ENCODE data around the gene LCP2.

The LCP2 gene

GRCh38 chr5:170276140-170276539 lies 21.4 kb downstream of the LCP2 start (continued):
- TF ChIP-seq, protein P1, sequence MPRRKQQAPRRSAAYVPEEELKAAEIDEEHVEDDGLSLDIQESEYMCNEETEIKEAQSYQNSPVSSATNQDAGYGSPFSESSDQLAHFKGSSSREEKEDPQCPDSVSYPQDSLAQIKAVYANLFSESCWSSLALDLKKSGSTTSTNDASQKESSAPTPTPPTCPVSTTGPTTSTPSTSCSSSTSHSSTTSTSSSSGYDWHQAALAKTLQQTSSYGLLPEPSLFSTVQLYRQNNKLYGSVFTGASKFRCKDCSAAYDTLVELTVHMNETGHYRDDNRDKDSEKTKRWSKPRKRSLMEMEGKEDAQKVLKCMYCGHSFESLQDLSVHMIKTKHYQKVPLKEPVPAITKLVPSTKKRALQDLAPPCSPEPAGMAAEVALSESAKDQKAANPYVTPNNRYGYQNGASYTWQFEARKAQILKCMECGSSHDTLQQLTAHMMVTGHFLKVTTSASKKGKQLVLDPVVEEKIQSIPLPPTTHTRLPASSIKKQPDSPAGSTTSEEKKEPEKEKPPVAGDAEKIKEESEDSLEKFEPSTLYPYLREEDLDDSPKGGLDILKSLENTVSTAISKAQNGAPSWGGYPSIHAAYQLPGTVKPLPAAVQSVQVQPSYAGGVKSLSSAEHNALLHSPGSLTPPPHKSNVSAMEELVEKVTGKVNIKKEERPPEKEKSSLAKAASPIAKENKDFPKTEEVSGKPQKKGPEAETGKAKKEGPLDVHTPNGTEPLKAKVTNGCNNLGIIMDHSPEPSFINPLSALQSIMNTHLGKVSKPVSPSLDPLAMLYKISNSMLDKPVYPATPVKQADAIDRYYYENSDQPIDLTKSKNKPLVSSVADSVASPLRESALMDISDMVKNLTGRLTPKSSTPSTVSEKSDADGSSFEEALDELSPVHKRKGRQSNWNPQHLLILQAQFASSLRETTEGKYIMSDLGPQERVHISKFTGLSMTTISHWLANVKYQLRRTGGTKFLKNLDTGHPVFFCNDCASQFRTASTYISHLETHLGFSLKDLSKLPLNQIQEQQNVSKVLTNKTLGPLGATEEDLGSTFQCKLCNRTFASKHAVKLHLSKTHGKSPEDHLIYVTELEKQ (tag by site-specific recombination; IDR thresholded peaks at IDR 0.05; ENCODE audit: borderline replicate concordance) = no peak
- TF ChIP-seq ZNF548 (tag by site-specific recombination; IDR thresholded peaks at IDR 0.05) (no peak), ZNF19 (tag by site-specific recombination; IDR thresholded peaks at IDR 0.05; ENCODE audit: low read depth) (no peak), ZNF26 (tag by site-specific recombination; IDR thresholded peaks at IDR 0.05) (no peak), ZBTB10 (tag by site-specific recombination; IDR thresholded peaks at IDR 0.05) (no peak), ZNF555 (tag by site-specific recombination; conservative IDR thresholded peaks at IDR 0.05) (no peak), ZNF354C (tag by site-specific recombination; IDR thresholded peaks at IDR 0.05; ENCODE audit: borderline replicate concordance, low read depth) (no peak), ZNF560 (tag by site-specific recombination; IDR thresholded peaks at IDR 0.05; ENCODE audit: borderline replicate concordance) (no peak), ZNF610 (tag by site-specific recombination; IDR thresholded peaks at IDR 0.05; ENCODE audit: borderline replicate concordance) (no peak), HIC1 (tag by site-specific recombination; IDR thresholded peaks at IDR 0.05) (no peak)
- TF ChIP-seq, protein P2, sequence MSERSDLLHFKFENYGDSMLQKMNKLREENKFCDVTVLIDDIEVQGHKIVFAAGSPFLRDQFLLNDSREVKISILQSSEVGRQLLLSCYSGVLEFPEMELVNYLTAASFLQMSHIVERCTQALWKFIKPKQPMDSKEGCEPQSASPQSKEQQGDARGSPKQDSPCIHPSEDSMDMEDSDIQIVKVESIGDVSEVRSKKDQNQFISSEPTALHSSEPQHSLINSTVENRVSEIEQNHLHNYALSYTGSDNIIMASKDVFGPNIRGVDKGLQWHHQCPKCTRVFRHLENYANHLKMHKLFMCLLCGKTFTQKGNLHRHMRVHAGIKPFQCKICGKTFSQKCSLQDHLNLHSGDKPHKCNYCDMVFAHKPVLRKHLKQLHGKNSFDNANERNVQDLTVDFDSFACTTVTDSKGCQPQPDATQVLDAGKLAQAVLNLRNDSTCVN (tag by site-specific recombination; optimal IDR thresholded peaks at IDR 0.05) = no peak
- TF ChIP-seq, protein P3, sequence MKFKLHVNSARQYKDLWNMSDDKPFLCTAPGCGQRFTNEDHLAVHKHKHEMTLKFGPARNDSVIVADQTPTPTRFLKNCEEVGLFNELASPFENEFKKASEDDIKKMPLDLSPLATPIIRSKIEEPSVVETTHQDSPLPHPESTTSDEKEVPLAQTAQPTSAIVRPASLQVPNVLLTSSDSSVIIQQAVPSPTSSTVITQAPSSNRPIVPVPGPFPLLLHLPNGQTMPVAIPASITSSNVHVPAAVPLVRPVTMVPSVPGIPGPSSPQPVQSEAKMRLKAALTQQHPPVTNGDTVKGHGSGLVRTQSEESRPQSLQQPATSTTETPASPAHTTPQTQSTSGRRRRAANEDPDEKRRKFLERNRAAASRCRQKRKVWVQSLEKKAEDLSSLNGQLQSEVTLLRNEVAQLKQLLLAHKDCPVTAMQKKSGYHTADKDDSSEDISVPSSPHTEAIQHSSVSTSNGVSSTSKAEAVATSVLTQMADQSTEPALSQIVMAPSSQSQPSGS (tag by site-specific recombination; IDR thresholded peaks at IDR 0.05; ENCODE audit: low read depth) = no peak
